IMR-90 (cell line): ENCODE data around the gene PRKN. TPM values are rescaled to one million over a fixed set of nuclear protein-coding genes. Genes with fewer than 3 reads are reported as not detected.

Experiments used
- ATAC-seq: fragments of 200-7000 bp; cut with Tn5 transposase; 2 replicates; pipeline ENCODE4 v1.9.1; 2020; ENCODE audit warnings: low read depth, mild to moderate bottlenecking, moderate library complexity
- BruUV-seq: library from RNA; stranded (reverse); fragments of 400-500 nt; replicated peaks from 2 replicates; lab custom pipeline; 2021; lab: Mats Ljungman, UMichigan
- CTCF ChIA-PET: fragments of 300-600 bp; formaldehyde crosslinking; extraction: SDS; loops from one replicate; lab custom pipeline; 2021; ENCODE audit warnings: antibody characterized with exemption; lab: Yijun Ruan, JAX
- POLR2A ChIA-PET: fragments of 300-600 bp; sonication (Branson Sonifier 250); formaldehyde crosslinking; loops from one replicate; lab custom pipeline; 2022; ENCODE audit warnings: antibody characterized with exemption; ENCODE audit not compliant: unreplicated experiment; lab: Charles Lee
- DNase-seq: peaks from one replicate; pipeline ENCODE4 v3.0.0; 2013
- H2AFZ ChIP-seq: replicated peaks from 2 replicates; pipeline ENCODE3; 2013; ENCODE audit warnings: low read length, mild to moderate bottlenecking; ENCODE audit not compliant: poor library complexity
- H2AK5ac ChIP-seq: 2 replicates; pipeline ENCODE4 v1.6.1; 2013; ENCODE audit warnings: low read depth, low read length, inconsistent platforms
- H2AK9ac ChIP-seq: replicated peaks from 2 replicates; pipeline ENCODE3; 2013; ENCODE audit warnings: mild to moderate bottlenecking, low read depth, low read length, moderate library complexity; ENCODE audit not compliant: poor library complexity
- H2BK120ac ChIP-seq: 2 replicates; pipeline ENCODE4 v1.6.1; 2013; ENCODE audit warnings: low read depth, low read length, inconsistent platforms
- H2BK15ac ChIP-seq: 3 replicates; pipeline ENCODE4 v1.6.1; 2013; ENCODE audit warnings: low read depth, low read length, inconsistent platforms
- H2BK20ac ChIP-seq: 2 replicates; pipeline ENCODE4 v1.6.1; 2013; ENCODE audit warnings: low read depth, mild to moderate bottlenecking, inconsistent platforms, low read length, moderate library complexity
- H2BK5ac ChIP-seq: 2 replicates; pipeline ENCODE4 v1.6.1; 2013; ENCODE audit warnings: mild to moderate bottlenecking, low read depth, low read length, inconsistent platforms; ENCODE audit not compliant: poor library complexity, severe bottlenecking
- H3K14ac ChIP-seq: replicated peaks from 2 replicates; pipeline ENCODE4 v1.6.1; 2013; ENCODE audit warnings: low read depth, low read length, inconsistent platforms
- H3K18ac ChIP-seq: 2 replicates; pipeline ENCODE4 v1.6.1; 2013; ENCODE audit warnings: low read depth, low read length, control low read depth
- H3K23ac ChIP-seq: 2 replicates; pipeline ENCODE4 v1.6.1; 2013; ENCODE audit warnings: low read depth, low read length, inconsistent platforms
- H3K27ac ChIP-seq: 2 replicates; pipeline ENCODE4 v1.5.1; 2013; ENCODE audit warnings: mild to moderate bottlenecking, control low read depth, low read length; ENCODE audit not compliant: insufficient read depth
- H3K27me3 ChIP-seq: 2 replicates; pipeline ENCODE4 v1.6.1; 2013; ENCODE audit warnings: low read length; ENCODE audit not compliant: control insufficient read depth, insufficient read depth
- H3K36me3 ChIP-seq: 2 replicates; pipeline ENCODE4 v1.6.1; 2013; ENCODE audit warnings: low read length, mixed read lengths; ENCODE audit not compliant: control insufficient read depth, insufficient read depth
- H3K4ac ChIP-seq: 2 replicates; pipeline ENCODE4 v1.6.1; 2013; ENCODE audit warnings: low read depth, low read length, inconsistent platforms
- H3K4me1 ChIP-seq: 2 replicates; pipeline ENCODE4 v1.6.1; 2013; ENCODE audit warnings: low read length, mixed read lengths; ENCODE audit not compliant: control insufficient read depth, insufficient read depth
- H3K4me2 ChIP-seq: 2 replicates; pipeline ENCODE4 v1.6.1; 2013; ENCODE audit warnings: low read depth, mild to moderate bottlenecking, control low read depth, low read length, moderate library complexity
- H3K4me3 ChIP-seq: 2 replicates; pipeline ENCODE4 v1.5.1; 2013; ENCODE audit warnings: low read depth, mild to moderate bottlenecking, control low read depth, low read length, moderate library complexity; ENCODE audit not compliant: insufficient read depth
- H3K56ac ChIP-seq: 2 replicates; pipeline ENCODE4 v1.6.1; 2013; ENCODE audit warnings: low read length, inconsistent platforms; ENCODE audit not compliant: insufficient read depth; ENCODE audit errors: extremely low read depth
- H3K79me1 ChIP-seq, 2 experiments: 2 replicates each; pipeline ENCODE4 v1.6.1; 2013; ENCODE audit warnings: low read length in 2 of 2, inconsistent platforms in 1 of 2, low read depth in 1 of 2
- H3K9ac ChIP-seq: 2 replicates; pipeline ENCODE4 v1.6.1; 2013; ENCODE audit warnings: low read depth, low read length, control low read depth
- H3K9me1 ChIP-seq: 2 replicates; pipeline ENCODE4 v1.6.1; 2013; ENCODE audit warnings: low read length, inconsistent platforms; ENCODE audit not compliant: insufficient read depth
- H3K9me3 ChIP-seq: 2 replicates; pipeline ENCODE4 v1.6.1; 2013; ENCODE audit warnings: low read length; ENCODE audit not compliant: control insufficient read depth, insufficient read depth
- H4K20me1 ChIP-seq: 2 replicates; pipeline ENCODE4 v1.6.1; 2013; ENCODE audit warnings: low read length, inconsistent platforms; ENCODE audit not compliant: insufficient read depth
- H4K5ac ChIP-seq: 2 replicates; pipeline ENCODE4 v1.6.1; 2013; ENCODE audit warnings: mild to moderate bottlenecking, low read depth, low read length, control low read depth
- H4K8ac ChIP-seq, 2 experiments: 2 replicates each; pipeline ENCODE4 v1.6.1; 2013; ENCODE audit warnings: low read depth in 2 of 2, low read length in 2 of 2, control low read depth in 1 of 2, inconsistent platforms in 1 of 2
- H4K91ac ChIP-seq: 2 replicates; pipeline ENCODE4 v1.6.1; 2013; ENCODE audit warnings: low read depth, low read length, inconsistent platforms; ENCODE audit not compliant: insufficient read depth
- BHLHE40 ChIP-seq: fragments of 150-350 bp; IDR thresholded peaks from 2 replicates; pipeline ENCODE4 v1.6.1; 2016; ENCODE audit warnings: mild to moderate bottlenecking, low read depth, low read length
- CEBPB ChIP-seq: IDR thresholded peaks from 2 replicates; pipeline ENCODE4 v1.6.1; 2012; ENCODE audit warnings: low read depth, low read length, improper control_type of control experiment
- CHD1 ChIP-seq: IDR thresholded peaks from 2 replicates; pipeline ENCODE4 v1.6.1; 2012; ENCODE audit warnings: low read depth, low read length, improper control_type of control experiment
- FOS ChIP-seq: fragments of 150-350 bp; IDR thresholded peaks from 2 replicates; pipeline ENCODE4 v1.6.1; 2016; ENCODE audit warnings: low read depth, low read length
- MAFK ChIP-seq: IDR thresholded peaks from 2 replicates; pipeline ENCODE4 v1.6.1; 2012; ENCODE audit warnings: low read depth, low read length, improper control_type of control experiment
- MAZ ChIP-seq: IDR thresholded peaks from 2 replicates; pipeline ENCODE4 v1.6.1; 2012; ENCODE audit warnings: low read depth, mild to moderate bottlenecking, low read length, improper control_type of control experiment, moderate library complexity, borderline replicate concordance
- MXI1 ChIP-seq: IDR thresholded peaks from 2 replicates; pipeline ENCODE4 v1.6.1; 2012; ENCODE audit warnings: low read depth, mild to moderate bottlenecking, low read length, moderate library complexity, borderline replicate concordance
- NFE2L2 ChIP-seq: fragments of 150-350 bp; IDR thresholded peaks from 2 replicates; pipeline ENCODE4 v1.6.1; 2016; ENCODE audit warnings: low read depth, mild to moderate bottlenecking, low read length
- POLR2A ChIP-seq: IDR thresholded peaks from 2 replicates; pipeline ENCODE4 v1.6.1; 2012; ENCODE audit warnings: mild to moderate bottlenecking, low read depth, low read length
- RAD21 ChIP-seq: IDR thresholded peaks from 2 replicates; pipeline ENCODE4 v1.6.1; 2012; ENCODE audit warnings: low read length, improper control_type of control experiment
- RCOR1 ChIP-seq: IDR thresholded peaks from 2 replicates; pipeline ENCODE4 v1.6.1; 2012; ENCODE audit warnings: mild to moderate bottlenecking, low read length, improper control_type of control experiment; ENCODE audit not compliant: insufficient replicate concordance
- RFX5 ChIP-seq: IDR thresholded peaks from 2 replicates; pipeline ENCODE4 v1.8.0; 2012; ENCODE audit warnings: low read depth, mild to moderate bottlenecking, low read length, moderate library complexity
- WGBS, 2 experiments: methylation state at CpG; one replicate each; pipeline versions ENCODE4 v1.1.5 to v1.1.7; 2013; ENCODE audit warnings: missing lambda C conversion rate in 2 of 2; ENCODE audit not compliant: insufficient read length in 1 of 2; ENCODE audit errors: extremely low coverage in 2 of 2; 5-methylcytosine and 5-hydroxymethylcytosine counted together
- dilution Hi-C: fragments of 300-500 bp; cut with HindIII; formaldehyde crosslinking; loops from one replicate; pipeline ENCODE4 v1.14.3; 2018; ENCODE audit warnings: low sequenced_read_pairs; ENCODE audit not compliant: unreplicated experiment
- in situ Hi-C: fragments of 300-500 bp; cut with MboI; formaldehyde crosslinking; loops from 3 replicates; pipeline ENCODE4 v1.14.3; 2019; ENCODE audit warnings: low sequenced_read_pairs, inconsistent platforms, mixed read lengths
- intact Hi-C: fragments of 100-400 bp; cut with micrococcal nuclease; formaldehyde crosslinking; loops from 2 replicates; pipeline ENCODE4 v1.10.0; 2022
- polyA plus RNA-seq, 3 experiments: library from polyadenylated mRNA; depleted of rRNA; stranded (reverse); fragments of >200 nt; gene quantifications; 2 replicates each; pipeline ENCODE4 v1.2.3, GENCODE V29; 2012; ENCODE audit warnings: low replicate concordance in 1 of 3
- total RNA-seq: library from RNA; depleted of rRNA; stranded (reverse); fragments of >200 nt; gene quantifications from 2 replicates; pipeline ENCODE4 v1.2.3, GENCODE V29; 2012
- TF ChIP-seq, protein P1 (sequence below): fragments of 150-350 bp; IDR thresholded peaks from 2 replicates; pipeline ENCODE4 v1.6.1; 2016; ENCODE audit warnings: low read depth, mild to moderate bottlenecking, low read length, moderate library complexity, borderline replicate concordance
- TF ChIP-seq, protein P2 (sequence below): conservative IDR thresholded peaks from 2 replicates; pipeline ENCODE4 v1.5.1; 2012; ENCODE audit warnings: mild to moderate bottlenecking, low read depth, low read length, improper control_type of control experiment
- TF ChIP-seq, protein P3 (sequence below): fragments of 150-350 bp; IDR thresholded peaks from 2 replicates; pipeline ENCODE4 v1.6.1; 2017; ENCODE audit warnings: mild to moderate bottlenecking, antibody characterized with exemption, low read length, low read depth

Gene PRKN
- total and polyA plus RNA-seq, 2 of the 4 experiments (the other 2 are of a cell fraction), result 0.15 to 0.18 TPM

DNA sequence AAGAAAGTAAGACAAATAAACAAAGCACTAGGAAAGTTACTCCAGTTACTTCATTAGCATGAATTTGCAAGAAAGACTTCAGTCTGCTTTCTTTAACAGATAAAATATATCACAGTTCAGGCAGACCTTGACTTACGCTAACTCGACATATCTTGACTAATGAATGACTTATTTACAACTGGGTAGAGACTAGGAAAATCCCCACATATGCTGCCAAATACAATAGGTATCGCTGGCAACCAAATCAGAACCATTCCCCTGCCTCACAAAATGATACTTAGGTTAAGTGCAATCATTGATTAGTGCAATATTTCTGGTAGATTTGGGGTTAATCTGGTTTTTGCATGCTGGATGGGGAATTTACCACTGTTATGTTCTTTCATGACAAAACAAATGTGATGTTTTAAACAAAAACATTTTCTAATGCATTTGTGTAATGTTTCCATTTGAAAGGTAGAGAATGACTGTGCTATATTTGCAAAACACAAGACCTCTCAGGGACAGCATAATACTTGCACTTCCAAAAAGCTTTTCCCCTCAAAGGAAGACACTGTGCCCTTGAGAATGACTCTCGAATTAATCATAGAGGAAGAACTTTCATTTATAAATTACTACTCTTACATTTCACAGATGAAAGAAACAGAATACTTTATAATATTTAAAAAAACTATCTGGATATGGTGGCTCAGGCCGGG is 101.6 kb downstream of the PRKN start:
- Histone ChIP-seq H3K27ac (no peak overlapping the region), H2AK9ac (no peak overlapping the region), H3K27me3 (no peaks in the 10 kb centered on the region), H3K14ac (no peak overlapping the region), H4K91ac (no peak overlapping the region), H3K36me3 (no peaks in the 10 kb centered on the region), H3K79me1 (no peaks in the 10 kb centered on the region), H4K5ac (no peak overlapping the region), H3K9me1 (no peaks in the 10 kb centered on the region), H3K23ac (no peak overlapping the region), H3K4me1 (no peaks in the 10 kb centered on the region), H3K4me2 (no peak overlapping the region), H4K20me1 (no peaks in the 10 kb centered on the region), H4K8ac (no peak overlapping the region), H3K18ac (no peak overlapping the region), H2BK5ac (no peak overlapping the region), H2BK120ac (no peak overlapping the region), H2AK5ac (no peak overlapping the region), H2AFZ (no peak overlapping the region), H2BK20ac (no peak overlapping the region), H3K4ac (no peak overlapping the region), H3K9ac (no peak overlapping the region), H3K4me3 (no peak overlapping the region), H2BK15ac (no peak overlapping the region), H3K56ac (no peak overlapping the region), H3K9me3 (peaks cover 13% of the 10 kb centered on the region)
- no peak for ATAC-seq
- intact Hi-C loops (no loop called here), in situ Hi-C loops (no loop called here), dilution Hi-C loops (no loop called here)
- no peak for TF ChIP-seq FOS
- TF ChIP-seq, protein P1, sequence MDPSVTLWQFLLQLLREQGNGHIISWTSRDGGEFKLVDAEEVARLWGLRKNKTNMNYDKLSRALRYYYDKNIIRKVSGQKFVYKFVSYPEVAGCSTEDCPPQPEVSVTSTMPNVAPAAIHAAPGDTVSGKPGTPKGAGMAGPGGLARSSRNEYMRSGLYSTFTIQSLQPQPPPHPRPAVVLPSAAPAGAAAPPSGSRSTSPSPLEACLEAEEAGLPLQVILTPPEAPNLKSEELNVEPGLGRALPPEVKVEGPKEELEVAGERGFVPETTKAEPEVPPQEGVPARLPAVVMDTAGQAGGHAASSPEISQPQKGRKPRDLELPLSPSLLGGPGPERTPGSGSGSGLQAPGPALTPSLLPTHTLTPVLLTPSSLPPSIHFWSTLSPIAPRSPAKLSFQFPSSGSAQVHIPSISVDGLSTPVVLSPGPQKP, result no peak
- no peak for TF ChIP-seq MAZ
- TF ChIP-seq, protein P2, sequence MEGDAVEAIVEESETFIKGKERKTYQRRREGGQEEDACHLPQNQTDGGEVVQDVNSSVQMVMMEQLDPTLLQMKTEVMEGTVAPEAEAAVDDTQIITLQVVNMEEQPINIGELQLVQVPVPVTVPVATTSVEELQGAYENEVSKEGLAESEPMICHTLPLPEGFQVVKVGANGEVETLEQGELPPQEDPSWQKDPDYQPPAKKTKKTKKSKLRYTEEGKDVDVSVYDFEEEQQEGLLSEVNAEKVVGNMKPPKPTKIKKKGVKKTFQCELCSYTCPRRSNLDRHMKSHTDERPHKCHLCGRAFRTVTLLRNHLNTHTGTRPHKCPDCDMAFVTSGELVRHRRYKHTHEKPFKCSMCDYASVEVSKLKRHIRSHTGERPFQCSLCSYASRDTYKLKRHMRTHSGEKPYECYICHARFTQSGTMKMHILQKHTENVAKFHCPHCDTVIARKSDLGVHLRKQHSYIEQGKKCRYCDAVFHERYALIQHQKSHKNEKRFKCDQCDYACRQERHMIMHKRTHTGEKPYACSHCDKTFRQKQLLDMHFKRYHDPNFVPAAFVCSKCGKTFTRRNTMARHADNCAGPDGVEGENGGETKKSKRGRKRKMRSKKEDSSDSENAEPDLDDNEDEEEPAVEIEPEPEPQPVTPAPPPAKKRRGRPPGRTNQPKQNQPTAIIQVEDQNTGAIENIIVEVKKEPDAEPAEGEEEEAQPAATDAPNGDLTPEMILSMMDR, result no peak
- no peak for TF ChIP-seq NFE2L2
- no peak for TF ChIP-seq RFX5
- no peak for TF ChIP-seq BHLHE40
- TF ChIP-seq, protein P3, sequence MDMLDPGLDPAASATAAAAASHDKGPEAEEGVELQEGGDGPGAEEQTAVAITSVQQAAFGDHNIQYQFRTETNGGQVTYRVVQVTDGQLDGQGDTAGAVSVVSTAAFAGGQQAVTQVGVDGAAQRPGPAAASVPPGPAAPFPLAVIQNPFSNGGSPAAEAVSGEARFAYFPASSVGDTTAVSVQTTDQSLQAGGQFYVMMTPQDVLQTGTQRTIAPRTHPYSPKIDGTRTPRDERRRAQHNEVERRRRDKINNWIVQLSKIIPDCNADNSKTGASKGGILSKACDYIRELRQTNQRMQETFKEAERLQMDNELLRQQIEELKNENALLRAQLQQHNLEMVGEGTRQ, result no peak
- TF ChIP-seq CHD1, result no peak
- TF ChIP-seq CEBPB, result no peak
- TF ChIP-seq RCOR1, result no peak
- TF ChIP-seq MXI1, result no peak
- no peak for TF ChIP-seq POLR2A
- TF ChIP-seq MAFK, result no peak
- TF ChIP-seq RAD21, result no peak
- DNase-seq, result no peak
- ChIA-PET CTCF (no interaction called here), POLR2A (no interaction called here)
- WGBS, 2 experiments, result no CpG with 5 or more reads among the region's 5 CpGs
- no TSS peak for BruUV-seq
